Nasal cavity respiratory epithelium epithelial cell of viscerocranial mucosa (primary cell): Measurements from ENCODE around the gene ALDH1A1. TPM values are rescaled to one million over a fixed set of nuclear protein-coding genes. Genes with fewer than 3 reads are reported as not detected.

Source experiments
- total RNA-seq: library from RNA; depleted of rRNA; stranded (reverse); fragments of >200 nt; gene quantifications from 2 replicates; pipeline ENCODE4 v1.2.3, GENCODE V29; 2014

ALDH1A1 gene
- total RNA-seq = 0.34 and 32.2 TPM in 2 replicates

GRCh38 chr9:72952914-72953313 lies at the start of gene ALDH1A1:
ALDH1A1 (minus strand) TSS chr9:72953053; CDS start chr9:72953000, 53 bp downstream.

Other genes with a start within 250 kb of the ALDH1A1 start
- gene ANXA1, start 198.8 kb upstream of the ALDH1A1 start, total RNA-seq = 1,566 and 1,907 TPM in 2 replicates